ENCODE data around the gene TOLLIP.

- no peak for TF ChIP-seq CTCF (IDR thresholded peaks at IDR 0.05)
- TF ChIP-seq POLR2AphosphoS5 (IDR thresholded peaks at IDR 0.05), result no peak
Observed at GRCh38 chr11:1260023-1260501, 49.4 kb downstream of the TOLLIP start.
